Lung microvascular endothelial cell (primary cell): ENCODE data around the gene PSMD5. TPM values are rescaled to one million over a fixed set of nuclear protein-coding genes. Genes with fewer than 3 reads are reported as not detected.

Experiments used
- DNase-seq, 2 donors: peaks; one replicate each; pipeline versions ENCODE4 v3.0.0 to v3.0.0-alpha.2; 2010; ENCODE audit warnings: low read depth in 2 of 2
- total RNA-seq: library from RNA; depleted of rRNA; stranded (reverse); fragments of >200 nt; gene quantifications from 2 replicates; pipeline ENCODE4 v1.2.1, GENCODE V29; 2014

The PSMD5 gene
- total RNA-seq = 17.3 and 18.7 TPM in 2 replicates

DNA sequence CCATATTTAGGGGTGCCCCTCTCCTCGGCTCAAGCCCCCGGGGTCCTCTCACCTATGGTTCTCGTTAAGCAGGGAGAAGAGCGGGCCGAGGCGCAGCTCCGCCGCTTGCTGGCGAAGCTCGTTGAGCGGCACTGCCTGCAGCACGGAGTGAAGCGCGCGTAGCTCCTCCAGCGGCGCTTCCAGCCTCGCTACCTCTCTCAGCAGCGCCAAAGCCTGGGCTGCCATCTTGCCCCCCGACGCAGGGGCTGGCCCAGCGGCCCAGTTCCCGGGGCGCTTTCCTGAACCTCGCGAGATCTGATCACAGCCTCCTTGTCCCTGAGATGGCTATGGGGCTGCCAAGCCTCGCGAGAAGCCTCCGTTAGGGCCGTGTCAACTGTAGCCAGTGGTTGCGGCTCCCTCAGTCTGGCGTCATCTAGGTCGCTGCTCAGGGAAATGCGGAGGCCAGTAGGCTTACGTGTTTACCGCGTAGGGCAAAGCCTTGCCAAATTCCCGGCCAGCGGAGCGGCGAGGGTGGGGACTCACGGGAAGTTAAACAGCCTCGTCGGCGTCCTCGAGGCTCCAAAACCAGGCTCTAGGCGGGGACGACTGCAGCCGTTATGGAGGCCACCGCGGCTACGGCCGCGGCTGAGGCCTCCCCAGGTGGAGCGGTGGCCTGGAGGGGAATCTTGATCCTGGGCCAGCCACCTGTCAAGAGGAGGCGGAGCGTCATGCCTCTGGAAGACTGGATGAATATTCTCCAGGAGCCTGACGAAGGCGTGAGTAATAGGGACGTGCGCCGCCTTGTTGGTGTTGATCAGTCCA is at the start of gene PSMD5:
PSMD5 (minus strand) TSS at position 238 of the 801 bp plus-strand sequence; CDS start at position 225, 13 bp downstream.
- DNase-seq = peak; percentile 99 to 100

DNA sequence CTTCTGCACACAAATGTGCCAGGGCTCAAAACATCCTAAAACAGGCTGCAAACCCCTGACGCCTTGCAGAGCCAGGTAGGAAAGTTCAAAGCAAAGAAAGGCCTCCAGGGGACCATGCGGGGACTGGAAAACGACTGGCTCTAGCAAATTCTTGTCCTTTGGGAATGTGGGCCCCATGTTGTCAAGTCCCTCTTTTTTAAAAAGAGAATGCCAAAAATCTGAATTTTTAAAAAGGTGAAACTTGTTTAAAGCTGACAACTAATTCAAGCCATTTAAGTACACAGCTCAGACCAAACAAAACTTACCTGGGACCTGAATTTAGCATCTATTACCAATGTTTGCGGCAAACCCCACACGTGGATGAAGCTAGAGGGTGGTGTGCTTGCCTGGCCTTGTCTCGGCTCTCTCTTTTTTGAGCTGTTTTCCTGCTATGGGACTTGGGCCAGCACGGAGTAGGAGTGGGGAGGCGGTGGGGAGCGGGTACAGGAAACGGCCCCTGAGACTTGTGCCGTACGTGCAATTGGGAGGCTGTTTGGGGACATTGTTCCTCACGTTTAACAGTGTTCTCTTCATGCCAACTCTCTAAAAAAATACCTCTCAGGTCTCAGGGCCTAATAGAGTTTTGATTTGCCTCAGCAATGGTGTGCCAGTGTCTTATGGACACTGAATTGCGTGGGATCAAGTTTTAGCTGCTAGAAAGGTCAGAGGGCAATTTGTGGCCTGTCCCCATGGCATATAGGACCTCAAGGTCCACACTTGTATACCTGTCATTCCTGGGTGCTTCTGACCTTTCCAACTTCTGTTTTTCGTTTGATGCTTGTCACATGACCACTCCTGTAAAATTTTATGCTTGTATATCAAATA is 49.4 kb upstream of the PSMD5 start:
- no peak for DNase-seq

DNA sequence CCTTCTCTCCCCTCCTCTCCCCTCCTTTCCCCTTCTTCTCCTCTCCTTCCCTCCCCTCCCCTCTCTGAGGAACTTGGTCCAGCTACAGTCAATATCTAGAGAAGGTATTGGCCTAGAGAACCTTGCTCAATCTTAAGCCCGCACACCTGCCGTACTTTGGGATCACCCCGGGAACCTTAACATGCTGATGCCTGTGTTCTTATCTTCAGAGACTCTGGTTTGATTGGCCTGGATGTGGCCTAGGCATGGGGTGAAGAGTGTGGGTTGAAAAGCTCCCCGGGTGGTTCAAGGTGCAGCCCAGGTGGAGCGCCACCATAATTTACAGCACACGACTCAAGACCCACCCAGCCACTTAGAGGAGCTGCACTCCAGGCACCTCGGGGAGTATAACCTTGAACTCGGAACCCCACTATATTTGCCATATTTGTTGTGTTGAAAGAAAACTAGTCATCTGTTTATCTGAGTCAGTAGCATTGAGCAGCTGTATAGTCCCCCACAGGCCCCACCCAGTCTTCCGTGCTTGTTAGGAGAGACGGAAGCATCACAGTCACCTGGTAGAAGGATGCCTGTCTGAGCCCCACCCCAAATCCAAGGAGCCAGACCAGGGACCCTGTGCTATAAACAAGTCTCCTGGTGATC is 48.6 kb upstream of the PSMD5 start:
- peak in 1 of 2 donors; percentile 19 for DNase-seq

DNA sequence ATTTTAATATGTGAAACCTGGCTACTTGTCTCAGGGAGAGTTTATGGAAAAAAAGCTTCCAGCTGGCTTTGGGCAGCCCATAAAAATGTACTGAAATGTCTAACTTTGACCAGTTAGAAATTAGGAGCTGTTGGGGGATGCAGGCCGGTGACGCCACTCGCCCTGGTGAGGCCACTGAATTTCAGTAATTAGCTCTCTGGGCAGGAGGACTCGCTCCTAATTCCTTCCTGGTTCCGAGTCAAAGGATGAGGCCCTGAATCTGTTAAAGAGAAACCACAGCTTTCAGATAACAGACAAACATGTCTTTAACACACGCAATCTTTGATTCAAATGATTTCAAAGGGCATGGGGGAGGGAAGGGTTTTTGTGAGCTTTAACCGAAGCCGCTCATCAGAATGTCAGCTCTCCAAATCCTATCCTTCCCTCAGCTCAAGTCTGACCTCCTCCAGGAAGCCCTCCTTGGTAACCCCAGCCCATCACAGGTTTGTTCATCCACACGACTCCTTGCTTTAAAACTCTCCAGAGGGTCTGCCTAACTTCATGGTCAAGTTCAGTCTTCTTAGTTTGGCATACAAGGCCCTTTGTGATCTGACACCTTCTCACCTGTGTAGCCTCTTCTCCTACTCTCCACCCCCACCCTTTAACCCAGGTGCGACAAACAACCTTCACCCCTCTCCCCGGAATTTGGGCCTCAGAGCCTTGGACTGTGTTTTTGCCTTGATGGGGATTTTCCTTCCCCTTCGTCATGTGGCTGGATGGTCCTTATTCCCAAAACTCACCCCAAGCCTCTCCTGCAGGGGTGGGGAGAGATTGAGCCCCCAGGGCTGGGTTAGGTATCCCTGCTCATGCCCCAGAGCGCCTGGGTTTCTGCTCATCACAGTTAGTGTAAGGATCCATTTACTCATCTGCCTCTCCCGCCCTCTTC is 47.9 kb upstream of the PSMD5 start:
- DNase-seq = no peak

DNA sequence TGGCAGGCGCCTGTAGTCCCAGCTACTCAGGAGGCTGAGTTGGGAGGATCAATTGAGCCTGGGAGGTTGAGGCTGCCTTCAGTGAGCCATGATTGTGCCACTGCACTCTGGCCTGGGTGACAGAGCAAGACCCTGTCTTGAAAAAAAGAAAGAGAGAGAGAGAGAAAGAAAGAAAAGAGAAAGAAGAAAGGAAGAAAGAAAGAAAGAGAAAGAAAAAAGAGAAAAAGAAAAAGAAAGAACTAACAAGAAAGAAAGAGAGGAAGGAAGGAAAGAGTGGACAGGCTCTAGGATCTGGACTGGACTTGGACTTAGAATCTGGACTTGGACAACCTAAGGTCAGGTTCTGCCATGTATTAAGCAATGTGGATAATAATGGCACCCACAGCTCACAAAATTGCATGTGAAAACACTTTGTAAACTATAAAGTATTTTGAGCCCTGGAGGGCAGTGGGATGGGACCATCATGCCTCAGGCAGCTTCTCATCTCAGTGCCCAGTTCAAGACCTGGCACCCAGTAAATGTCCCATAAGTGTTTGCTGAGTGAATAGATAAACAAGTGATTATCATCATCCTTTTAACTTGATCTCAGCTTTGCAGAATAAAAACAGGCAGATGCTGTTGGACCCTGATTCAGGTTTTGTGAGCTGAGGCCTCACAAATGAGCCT is 47.0 kb upstream of the PSMD5 start:
- no peak for DNase-seq

DNA sequence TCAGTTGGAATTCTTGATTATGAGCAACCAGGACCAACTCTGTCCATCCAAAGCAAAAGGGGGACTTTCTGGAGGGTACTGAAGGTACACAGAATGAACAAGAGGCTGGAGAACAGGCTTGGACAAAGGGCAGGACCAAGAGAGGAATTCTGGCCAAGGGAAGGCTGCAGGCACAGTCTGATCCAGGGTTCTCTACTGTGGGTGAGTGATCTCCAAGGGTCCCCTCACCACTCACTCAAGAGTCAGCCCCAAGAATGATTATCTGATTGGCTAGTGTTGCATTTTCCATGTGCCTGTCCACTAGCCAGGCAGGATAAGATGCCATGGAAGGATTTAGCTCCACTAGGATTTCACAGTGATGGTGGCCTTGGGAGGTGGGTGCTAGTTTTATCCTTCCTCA is 45.9 kb upstream of the PSMD5 start:
- DNase-seq = no peak

DNA sequence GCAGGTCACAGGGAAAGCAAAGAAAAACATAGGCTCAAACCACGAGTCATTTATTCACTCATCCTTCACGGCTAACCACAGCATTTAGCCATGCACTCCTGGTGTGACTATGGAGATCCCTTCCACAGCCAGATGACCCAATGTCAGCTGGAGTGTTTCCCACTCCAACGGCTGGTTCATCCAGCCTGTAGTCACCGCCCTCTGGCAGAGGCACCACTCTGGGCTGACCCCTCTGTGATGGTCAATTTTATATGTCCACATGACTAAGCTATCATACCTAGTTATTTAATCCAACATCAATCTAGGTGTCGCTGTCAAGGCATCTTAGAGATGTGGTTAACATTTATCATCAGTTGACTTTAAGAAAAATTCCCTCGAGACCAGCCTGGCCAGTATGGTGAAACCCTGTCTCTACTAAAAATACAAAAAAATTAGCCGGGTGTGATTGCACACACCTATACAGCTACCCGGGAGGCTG is 43.8 kb upstream of the PSMD5 start:
- no peak for DNase-seq

DNA sequence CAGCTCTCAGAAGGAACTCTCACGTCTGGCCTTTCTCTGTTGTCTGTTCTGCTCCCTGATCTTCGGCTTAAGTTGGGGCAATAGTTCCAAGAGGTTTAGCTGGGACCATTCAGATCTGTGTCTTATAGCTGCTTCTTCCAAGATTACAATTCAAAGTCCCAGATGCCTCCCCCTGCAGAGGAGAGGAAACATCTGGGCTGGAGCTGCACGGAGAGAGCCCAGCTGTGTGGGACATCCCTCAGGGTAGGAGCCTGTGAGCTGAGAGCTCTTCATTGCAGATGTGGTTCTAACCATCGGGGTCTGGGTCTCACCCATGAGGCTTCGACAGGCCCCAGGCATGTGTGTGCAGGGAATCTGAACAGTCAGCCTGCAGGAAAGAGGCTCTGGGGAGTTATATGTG is 43.2 kb upstream of the PSMD5 start:
- no peak for DNase-seq

DNA sequence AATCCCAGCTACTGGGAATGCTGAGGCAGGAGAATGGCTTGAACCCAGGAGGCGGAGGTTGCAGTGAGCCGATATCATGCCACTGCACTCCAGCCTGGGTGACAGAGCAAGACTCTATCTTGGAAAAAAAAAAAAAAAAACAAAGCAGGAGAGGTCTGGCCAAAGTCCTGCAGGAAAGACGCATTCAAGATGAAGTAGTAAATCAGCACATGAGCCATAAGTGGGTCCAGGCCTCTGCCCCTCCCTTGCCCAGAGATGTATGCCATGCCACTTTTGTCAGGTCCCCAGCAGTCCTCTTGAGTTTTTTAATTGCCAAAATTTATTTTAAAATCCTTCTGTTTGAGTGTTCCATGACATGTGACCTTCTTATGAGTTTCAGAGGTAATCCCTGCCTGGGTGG is 42.7 kb upstream of the PSMD5 start:
- no peak for DNase-seq

DNA sequence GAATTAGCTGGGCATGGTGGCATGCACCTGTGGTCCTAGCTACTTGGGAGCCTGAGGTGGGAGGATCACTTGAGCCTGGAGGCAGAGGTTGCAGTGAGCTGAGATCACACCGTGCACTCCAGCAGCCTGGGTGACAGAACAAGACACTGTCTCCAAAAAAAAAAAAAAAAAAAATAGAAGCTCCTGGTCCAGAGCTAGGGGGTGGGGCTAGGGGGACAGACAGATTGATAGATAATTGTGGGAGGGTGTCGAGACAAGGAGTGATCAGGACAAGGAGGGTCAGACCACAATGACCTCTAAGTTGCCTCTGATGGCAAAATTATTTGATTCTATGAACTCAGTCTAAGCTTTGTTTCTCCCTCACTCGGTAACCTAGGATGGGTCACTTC is 40.9 kb upstream of the PSMD5 start:
- DNase-seq = no peak

DNA sequence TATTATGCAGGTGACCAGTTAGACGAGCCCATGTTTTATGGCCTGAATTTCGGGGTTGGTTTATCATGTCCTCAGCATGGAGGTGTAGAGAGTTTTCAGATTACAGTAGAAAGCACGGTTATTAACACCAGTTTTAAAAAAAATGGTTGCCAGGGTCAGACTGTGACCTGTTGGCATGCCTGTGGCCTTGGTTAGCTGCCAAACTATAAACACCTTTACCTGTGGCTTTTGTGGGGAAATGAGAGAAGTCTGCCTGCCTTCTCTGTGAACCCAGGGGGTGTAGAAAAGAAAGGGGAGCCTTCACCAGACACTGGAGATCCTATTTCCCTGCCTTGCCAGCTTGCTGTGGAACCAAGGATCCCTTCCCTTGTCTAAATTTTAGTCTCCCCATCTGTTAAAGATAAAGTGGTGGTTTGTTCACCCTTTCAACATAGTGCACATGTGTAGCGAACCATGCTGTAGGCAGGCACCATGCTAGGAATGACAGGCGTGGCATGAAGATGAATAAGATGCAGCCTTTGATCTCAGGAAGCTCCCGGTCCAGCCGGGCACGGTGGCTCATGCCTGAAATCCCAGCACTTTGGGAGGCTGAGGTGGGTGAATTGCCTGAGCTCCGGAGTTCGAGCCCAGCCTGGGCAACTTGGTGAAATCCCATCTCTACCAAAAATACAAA is 40.3 kb upstream of the PSMD5 start:
- DNase-seq = no peak

DNA sequence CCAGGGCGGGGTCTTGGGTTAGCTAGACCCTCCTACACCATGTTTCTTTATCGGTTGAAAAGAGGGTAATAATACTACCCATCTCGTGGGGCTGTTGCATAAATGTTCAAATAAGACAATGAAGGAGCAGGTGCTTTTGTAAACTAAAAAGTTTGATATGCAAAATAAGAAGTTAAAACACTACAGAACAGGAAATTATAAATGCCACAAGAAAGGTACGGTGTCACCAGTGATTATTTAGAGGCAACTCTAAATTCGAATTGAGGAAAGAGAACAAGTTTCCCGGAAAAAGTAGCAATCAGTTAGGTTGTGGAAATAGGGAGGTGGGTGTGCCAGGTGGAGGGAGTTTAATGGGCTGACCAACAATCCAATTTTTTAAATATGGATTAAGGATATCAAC is 36.7 kb upstream of the PSMD5 start:
- DNase-seq = no peak

DNA sequence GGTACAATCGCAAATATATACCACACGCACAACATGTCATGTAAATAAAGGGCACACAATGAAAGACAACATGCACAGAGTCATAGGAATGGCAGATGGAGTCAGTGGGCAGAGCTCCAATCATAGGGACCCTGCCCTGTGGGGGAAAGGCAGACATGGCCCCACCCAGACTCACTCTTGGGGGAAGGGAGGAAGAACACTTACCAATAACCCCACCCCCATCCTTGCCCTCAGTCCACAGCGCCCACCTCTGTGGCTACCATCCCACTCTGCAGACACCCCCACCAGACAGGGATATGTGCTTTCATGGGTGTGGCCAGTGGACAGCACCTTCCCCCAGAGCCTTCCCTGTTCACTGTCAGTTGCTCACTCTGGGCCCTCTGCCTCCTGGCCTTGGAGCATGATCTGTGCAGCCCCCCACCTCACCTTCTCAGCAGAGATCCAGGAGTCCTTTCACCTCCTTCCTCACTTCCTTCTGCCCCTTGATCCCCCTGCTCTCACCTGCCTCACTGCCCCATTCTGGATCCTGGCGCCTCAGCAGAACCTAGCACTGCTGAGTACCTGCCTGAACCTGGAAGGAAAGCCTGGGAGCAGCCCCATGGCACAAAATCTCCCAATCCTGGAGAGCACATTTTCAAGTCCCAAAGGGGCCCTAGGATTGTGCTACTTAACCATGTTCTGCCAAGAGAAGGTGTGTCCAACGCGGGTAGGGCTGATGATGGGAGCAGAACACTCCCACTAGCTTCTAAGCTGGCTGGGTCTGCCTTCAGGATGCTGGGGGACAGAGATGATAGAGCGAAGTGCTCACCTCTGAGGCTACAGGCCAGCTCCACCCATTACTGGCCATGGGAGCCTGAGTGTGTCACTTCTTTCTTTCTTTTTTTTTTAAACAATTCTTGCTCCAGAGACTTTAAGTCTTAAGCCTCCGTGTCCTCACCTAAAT is 35.7 kb upstream of the PSMD5 start:
- DNase-seq = no peak

DNA sequence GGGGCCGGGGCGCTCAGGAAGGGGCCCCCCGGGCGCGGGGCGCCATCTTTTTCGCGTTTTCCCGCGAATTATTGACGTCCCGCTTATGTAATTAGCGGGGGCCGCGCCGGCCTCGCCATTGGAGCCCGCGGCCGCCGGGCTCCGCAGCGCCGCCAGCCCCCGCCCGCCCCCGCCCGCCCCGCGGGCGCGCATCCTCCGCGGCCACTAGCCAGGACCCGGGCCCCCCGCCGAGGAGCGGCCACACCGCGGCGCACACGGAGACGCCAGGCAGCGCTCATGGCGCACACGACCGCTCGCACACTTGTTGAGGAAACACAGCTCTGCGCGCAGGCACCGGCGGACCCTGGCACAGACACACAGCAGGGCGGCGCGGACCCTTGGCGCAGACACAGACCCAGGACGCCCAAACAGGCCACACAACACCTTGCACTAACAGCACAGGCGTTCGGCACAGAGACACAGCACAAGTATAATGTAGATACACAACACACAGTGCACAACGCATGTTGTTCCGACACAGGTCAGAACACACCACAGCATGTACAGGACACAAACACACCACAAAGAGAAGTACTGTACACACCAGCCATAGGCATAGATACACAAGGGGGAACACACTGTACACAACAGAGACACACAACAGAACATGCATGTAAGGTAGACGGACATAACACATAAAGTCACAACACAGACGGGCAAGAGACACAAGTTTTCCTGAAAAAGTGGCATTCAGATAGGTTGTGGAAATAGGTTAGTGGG is 34.7 kb upstream of the PSMD5 start:
- DNase-seq = peak; percentile 73 to 82

DNA sequence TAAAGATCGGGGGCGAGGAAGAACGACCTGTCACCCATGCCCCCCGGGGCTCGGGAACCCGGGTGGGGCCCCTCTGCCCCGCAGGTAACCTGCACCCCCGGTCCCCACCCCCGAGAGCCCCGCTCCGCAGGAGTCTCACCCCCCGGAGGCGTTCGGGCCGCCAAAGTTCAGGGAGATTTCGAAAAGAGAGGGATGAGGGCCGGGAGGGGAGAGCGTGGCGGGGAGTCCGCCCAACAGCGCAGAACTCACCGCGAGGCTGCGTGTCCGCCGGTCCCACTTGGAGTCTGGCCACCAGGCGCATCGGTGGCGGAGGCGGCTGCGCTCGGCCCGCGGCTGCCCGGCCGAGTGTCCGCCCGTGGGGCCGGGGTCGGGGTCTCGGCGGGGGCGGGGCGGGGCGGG is 34.1 kb upstream of the PSMD5 start, which contains the start of gene PHF19:
PHF19 (minus strand) TSS at position 347 of the 399 bp plus-strand sequence. CDS start 2,447 bp downstream, outside the sequence.
- DNase-seq = peak; percentile 43 to 54

DNA sequence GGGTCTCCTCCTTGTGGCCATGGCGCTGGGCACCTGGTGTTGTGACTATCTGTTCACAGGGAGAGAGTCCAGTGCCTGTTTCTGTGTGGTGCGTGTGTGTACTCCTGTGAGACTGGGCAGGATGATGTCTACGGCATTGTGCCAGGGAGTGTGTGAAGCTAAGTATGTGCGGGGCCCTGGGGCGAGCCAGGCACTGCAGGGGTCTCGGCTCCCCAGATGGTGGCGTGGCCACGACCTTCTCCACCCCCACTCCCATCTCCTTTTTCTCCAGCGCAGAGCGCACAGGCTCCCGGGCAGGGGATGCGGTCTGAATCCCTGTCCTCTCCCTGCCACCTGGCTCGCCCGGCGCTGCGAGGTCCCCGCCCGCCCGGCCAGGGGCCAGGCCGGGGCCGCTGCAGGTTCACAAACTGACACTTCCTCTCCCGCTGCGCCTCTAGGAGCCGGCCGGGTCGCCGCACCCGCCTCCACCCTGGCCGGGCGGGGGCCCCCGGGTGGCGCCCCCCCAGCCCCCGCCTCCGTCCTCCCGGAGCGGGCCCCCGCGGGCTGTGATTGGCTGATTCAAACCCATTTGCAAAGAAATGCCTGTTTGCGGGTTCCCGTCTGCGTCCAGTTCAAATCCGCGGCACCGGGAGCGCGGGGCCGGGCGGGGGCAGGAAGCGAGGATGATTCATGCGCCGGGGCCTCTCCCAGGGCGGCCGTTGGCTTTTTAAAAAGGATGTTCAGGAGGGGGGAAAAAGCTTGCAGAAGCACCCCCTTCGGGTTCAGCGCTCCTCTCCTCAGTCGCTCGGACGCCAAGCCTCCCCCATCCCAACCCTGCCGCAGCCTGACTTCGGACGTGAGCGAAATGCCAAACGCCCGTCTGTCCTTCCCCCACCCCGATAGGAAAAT is 33.5 kb upstream of the PSMD5 start:
- peak; percentile 85 to 91 for DNase-seq

DNA sequence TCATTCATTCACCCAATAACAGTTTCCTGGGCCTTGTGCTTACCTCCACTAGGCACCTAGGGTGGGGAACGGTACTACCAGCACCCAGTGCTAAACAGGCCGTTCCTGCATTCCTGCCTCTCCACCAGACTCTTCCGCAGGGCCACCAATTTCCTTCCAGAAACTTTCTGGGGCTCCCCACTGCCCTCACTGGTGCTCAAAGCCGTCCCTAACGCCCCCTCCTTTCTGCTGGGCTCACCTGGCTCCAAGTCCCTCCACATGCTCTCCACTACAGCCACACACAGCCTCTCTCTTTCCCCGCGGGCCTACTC is 32.9 kb upstream of the PSMD5 start:
- DNase-seq = no peak
